C1 segment of cervical spinal cord (tissue), 14 donors: ENCODE data around the gene GLI2.

Experiments
- DNase-seq, 14 donors: peaks; one replicate each; lab custom pipeline; 2025; lab: John Stamatoyannopoulos, UW

The GLI2 gene

DNA sequence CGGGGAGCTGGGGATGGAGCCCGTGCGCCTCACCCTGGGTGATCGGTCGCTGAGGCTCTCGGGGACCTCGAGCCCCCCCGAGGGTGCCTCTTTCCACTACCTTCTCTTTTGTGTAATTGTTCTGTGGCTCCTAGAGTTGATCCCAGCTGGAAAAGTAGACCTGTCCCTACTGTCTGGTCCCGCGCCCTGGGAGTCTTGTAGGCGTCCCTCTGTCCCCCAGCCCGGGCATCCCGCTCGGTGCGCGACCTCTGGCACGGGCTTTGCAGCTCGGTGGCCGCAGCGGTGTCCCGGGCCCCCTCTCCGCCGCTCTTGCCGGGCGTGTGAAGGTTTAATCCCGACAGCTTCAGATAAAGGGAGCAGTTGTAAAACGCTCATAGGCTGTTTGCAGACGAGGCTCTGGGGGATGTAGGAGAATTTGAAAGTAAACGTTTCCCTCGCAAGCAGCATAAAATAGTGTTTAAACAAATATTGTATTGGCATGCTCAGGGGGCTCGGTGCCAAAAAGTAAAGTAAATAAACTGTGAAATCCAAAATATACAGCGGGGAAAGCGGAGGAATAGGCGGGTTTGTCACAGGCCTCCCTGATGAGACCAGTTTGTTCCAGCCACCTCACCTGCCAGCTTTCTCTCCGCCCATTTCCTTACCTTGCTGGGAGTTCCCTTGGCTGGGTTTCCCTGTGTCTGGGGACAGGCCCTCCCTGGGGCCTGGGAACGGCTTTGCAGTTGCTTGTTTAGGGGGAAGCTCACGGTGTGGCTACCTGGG is 1.9 kb downstream of the GLI2 start:
- peak in 1 of 14 donors; percentile 29 for DNase-seq

- DNase-seq, result no peak
Measured at GRCh38 chr2:120738117-120738516, 2.4 kb downstream of the GLI2 start.

- no peak for DNase-seq
Measured at GRCh38 chr2:120738786-120739437, 3.2 kb downstream of the GLI2 start.

GRCh38 chr2:120739438-120740090 is 3.9 kb downstream of the GLI2 start:
- DNase-seq, result no peak

- DNase-seq, result no peak
Measured at GRCh38 chr2:120740375-120740764, 4.7 kb downstream of the GLI2 start.

DNA sequence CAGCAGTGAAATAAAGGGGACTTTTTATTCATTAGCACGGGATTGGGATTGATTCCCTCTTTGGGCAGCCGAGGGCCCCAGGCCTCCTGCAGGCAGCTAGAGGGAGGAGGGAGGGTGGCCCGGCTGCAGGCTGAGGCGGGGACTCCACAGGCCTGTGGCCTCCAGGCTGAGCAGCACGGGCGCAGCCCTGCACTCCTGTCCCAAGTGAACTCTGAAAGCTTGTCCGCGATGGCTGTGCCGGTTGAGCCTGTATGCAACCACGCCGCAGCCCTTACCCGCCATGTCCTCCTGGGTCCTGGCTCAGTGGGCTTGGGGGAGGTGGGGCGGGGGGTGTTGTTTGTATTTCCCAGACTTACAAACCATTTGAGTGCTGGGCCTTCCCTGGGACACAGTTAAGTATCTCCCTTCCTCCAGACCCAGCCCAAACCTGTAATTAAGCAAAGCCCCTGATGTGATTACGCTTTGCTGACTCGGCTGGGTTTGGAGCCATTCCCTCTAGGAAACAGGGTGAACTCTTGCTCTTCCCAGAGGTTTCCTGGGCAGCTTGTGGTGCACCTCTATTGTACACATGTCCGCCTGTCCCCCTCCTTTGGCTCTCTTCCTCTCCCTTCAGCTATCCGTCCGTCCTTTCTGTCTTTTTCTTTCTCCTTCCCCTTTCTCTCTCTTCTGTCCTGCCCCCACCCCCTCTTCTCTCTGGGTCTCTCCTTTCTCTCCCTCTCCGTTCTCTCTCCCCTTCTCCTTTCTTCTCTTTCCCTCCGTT is 5.3 kb downstream of the GLI2 start:
- DNase-seq, result no peak

- peak in 3 of 14 donors; percentile 19 to 61 (median 20) for DNase-seq
Measured at GRCh38 chr2:120741571-120742561, 6.2 kb downstream of the GLI2 start.

DNA sequence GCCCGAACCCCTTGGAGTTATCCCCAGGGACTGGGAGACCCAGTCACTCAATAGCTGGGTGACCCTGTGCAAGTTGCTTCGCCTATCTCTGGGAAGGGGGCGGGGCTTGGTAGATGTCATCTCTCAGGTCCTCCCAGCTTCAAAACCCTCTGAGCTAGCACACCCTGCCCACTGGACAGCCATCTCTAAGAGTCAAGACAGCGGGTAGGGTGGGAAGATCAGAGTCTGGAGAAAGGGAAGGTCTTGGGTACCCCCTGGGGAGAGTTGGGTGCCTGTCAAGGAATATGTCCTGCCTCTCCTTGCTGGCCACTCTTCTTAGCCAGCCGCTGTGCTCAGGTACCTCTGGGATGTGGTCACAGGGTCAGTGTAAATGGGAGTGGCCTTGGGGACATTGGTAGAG is 8.0 kb downstream of the GLI2 start:
- no peak for DNase-seq

GRCh38 chr2:120744817-120745216 is 9.1 kb downstream of the GLI2 start:
- no peak for DNase-seq

DNA sequence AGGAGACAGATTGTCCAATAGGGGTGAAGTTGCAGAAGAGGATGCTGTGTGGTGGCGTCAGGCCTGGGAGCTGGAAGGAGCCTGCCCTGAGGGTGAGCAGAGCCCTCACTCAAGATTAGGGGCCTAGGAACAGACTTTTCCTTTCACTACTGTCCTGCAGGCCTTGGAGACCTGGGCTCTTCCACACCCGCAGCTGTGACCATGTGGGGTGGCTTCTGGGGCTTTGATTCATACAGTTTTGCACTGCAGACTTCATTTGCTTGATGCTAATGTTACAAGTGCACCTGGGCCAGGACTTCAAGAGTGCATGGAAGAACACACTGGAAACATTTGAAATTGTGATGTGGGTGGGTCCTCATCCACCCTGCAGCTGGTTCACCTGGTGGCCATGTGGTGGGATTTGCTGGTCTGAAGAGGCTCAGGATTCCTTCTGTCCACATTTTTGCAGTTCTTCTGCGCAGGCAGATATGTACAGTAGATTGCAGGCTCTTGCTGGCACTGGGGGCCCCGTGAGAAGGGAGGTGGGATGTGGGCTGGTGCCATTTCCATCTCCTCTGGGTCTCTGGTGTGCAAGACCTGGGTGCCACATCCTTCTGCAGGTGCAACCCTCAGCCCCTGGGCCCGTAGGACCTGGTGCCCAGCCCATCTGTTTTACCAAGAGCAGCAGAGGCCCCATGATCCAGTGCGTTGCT is 9.9 kb downstream of the GLI2 start:
- DNase-seq, result no peak

GRCh38 chr2:120746144-120746543 is 10.5 kb downstream of the GLI2 start:
- DNase-seq, result no peak

DNA sequence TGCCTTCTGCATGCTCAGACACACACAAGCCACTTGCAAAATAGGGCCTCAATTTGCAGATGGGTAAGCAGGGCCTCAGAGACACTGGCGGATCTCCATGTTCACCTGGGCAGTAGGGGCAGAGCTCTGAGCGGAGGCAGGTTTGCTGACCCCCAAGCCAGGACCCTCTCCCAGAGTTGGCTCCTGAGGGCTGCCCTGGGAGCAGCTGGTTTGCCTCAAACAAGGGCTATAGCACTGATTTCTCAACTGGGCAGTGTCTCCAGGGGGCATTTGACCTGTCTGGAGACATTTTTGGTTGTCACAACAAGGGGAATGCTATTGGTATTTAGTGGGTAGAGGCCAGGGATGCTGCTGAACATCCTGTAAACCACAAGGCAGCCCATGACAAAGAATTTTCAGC is 11.6 kb downstream of the GLI2 start:
- no peak for DNase-seq

DNA sequence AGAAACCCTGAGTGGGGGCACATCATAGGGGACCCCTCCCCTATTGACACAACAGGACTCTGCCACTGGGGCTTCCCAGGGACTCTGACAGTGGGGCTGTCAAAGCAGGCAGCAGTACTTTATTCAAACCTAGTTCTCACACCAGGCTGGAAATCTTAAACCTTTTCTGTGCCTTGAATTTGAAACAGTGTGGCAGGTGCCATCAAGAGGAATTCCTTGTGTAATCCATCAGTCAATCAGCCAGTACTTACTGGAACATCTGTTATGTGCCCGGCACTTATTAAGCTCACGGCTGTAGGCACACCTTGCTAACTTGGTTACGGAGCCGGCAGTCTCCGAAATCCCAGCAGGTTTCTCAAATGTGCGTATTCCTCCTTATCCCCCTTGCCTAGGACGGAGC is 12.0 kb downstream of the GLI2 start:
- DNase-seq, result no peak

GRCh38 chr2:120748310-120748709 is 12.6 kb downstream of the GLI2 start:
- DNase-seq, result no peak

GRCh38 chr2:120748741-120749140 is 13.1 kb downstream of the GLI2 start:
- DNase-seq, result no peak

- DNase-seq, result no peak
Measured at GRCh38 chr2:120749506-120750431, 14.1 kb downstream of the GLI2 start.

DNA sequence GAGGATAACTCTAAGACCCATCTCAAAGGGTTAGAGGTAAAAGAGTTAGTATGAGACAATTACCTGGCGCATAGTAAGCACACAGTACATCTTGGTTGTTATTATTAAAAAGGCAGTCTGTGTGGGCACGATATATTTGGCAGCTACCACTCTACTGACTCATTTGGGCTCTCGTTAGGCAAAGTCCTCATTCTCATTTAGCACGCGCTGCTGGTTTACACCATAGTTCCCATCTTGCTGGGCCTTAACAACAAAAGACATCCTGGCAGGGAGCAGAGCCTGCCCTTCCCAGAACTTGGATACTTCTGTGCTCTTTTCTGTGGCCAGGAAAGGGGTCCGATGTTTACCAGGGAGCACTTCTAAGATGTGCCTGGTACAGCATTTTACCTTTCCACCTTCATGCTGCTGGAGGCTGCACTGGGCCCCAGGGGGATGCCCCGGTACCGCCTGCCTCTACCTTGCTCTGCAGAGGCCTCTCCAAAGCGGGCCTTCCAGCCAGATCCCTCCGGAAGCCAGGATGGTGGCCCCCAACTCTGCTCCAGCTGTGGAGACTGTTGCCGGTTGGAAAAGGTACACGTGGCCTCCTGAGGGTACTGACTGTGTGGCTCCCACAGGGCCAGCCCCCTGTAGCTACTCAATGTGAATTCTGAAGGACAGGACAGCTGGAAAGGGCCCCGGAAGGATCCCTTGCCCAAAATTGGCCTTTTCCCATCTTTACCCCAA is 15.0 kb downstream of the GLI2 start:
- peak in 1 of 14 donors; percentile 48 for DNase-seq

GRCh38 chr2:120751553-120751952 is 15.9 kb downstream of the GLI2 start:
- DNase-seq, result no peak
